NB4 (cell line): ENCODE measurements around the gene ACOX2.

Experiments used
- CTCF ChIP-seq: IDR thresholded peaks from one replicate; pipeline ENCODE4 v1.5.1; 2012; ENCODE audit warnings: low read depth, low read length
- MAX ChIP-seq: IDR thresholded peaks from 2 replicates; pipeline ENCODE4 v1.6.1; 2011; ENCODE audit warnings: low read depth, low read length
- MYC ChIP-seq: IDR thresholded peaks from 2 replicates; pipeline ENCODE4 v1.6.1; 2011; ENCODE audit warnings: low read depth, low read length
- POLR2A ChIP-seq: IDR thresholded peaks from 2 replicates; pipeline ENCODE4 v1.6.1; 2011; ENCODE audit warnings: mild to moderate bottlenecking; ENCODE audit not compliant: insufficient read length; ENCODE audit errors: extremely low read depth

- TF ChIP-seq MYC = no peak
- TF ChIP-seq CTCF = no peak
- no peak for TF ChIP-seq POLR2A
- TF ChIP-seq MAX = no peak
Observed at GRCh38 chr3:58519668-58520402, 17.2 kb downstream of the ACOX2 start.
